ENCODE measurements around the gene POLE.

Gene POLE

DNA sequence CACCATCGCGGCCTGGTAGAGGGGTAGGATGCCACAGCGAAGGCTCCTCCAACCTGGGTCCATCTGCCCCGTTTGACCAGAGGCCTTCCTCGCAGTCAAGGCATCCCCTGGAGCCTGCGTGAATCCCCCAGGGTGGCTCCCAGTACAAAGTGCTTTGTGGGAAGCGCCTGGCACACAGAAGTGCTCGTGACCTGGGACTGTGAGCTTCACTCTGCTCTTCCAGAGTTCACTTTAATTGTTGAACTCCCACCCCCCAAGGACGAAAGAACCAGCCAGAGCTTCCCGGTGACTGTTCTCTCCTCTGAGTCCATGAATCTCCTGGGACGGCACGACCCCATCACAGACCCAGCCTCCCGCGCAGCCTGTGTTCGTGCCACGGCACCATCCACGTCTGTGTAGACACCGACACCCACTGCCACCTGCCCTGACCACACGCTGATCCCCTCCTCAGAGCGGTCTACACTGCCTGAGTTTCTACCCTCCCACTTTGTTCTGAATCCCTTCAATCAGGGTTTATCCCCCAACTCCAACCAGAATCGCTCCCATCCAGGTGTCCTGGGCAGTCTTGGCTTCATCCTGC lies 52.6 kb downstream of the POLE start:
- TF ChIP-seq, protein P1, sequence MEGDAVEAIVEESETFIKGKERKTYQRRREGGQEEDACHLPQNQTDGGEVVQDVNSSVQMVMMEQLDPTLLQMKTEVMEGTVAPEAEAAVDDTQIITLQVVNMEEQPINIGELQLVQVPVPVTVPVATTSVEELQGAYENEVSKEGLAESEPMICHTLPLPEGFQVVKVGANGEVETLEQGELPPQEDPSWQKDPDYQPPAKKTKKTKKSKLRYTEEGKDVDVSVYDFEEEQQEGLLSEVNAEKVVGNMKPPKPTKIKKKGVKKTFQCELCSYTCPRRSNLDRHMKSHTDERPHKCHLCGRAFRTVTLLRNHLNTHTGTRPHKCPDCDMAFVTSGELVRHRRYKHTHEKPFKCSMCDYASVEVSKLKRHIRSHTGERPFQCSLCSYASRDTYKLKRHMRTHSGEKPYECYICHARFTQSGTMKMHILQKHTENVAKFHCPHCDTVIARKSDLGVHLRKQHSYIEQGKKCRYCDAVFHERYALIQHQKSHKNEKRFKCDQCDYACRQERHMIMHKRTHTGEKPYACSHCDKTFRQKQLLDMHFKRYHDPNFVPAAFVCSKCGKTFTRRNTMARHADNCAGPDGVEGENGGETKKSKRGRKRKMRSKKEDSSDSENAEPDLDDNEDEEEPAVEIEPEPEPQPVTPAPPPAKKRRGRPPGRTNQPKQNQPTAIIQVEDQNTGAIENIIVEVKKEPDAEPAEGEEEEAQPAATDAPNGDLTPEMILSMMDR (IDR thresholded peaks at IDR 0.05) = no peak

GRCh38 chr12:132633901-132634300 lies 53.2 kb downstream of the POLE start:
- TF ChIP-seq, protein P1 (IDR thresholded peaks at IDR 0.05) = no peak

- TF ChIP-seq, protein P1 (IDR thresholded peaks at IDR 0.05) = no peak
Measured at GRCh38 chr12:132633398-132633797, 53.7 kb downstream of the POLE start.

GRCh38 chr12:132632521-132633228 lies 54.5 kb downstream of the POLE start:
- TF ChIP-seq, protein P1 (IDR thresholded peaks at IDR 0.05) = no peak

- TF ChIP-seq, protein P1 (IDR thresholded peaks at IDR 0.05) = no peak
Measured at GRCh38 chr12:132631666-132632065, 55.5 kb downstream of the POLE start.

DNA sequence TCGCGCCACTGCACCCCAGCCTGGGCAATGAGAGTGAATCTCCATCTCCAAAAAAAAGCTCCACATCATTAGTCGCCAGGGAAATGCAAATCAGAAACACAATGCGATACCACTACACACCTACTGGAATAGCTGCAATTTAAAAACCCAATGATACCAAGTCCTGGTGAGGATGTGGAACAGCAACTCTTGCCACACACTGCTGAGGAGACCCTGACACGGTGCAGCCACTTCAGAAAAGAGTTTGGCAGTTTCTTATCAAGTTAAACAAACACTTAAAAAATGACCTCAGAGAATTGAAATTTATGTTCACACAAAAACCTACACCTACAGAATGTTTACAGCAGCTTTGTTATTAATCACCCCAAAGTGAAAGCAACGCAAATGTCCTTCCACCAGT lies 56.5 kb downstream of the POLE start:
- TF ChIP-seq, protein P1 (IDR thresholded peaks at IDR 0.05) = no peak

- TF ChIP-seq, protein P1 (IDR thresholded peaks at IDR 0.05) = no peak
Measured at GRCh38 chr12:132629330-132629729, 57.8 kb downstream of the POLE start.

Data from LNCAP (cell line).